Ammon's horn (tissue), 1 donor: Measurements from ENCODE around the gene NDN.

Experiments used
- DNase-seq: peaks from one replicate; pipeline ENCODE4 v3.0.0-alpha.2; 2016; ENCODE audit warnings: low spot score

Gene NDN

GRCh38 chr15:23642413-23643044 is 44.6 kb downstream of the NDN start:
- DNase-seq = peak; percentile 83
